SK-N-SH (cell line): ENCODE results near the gene LRP1. TPM values are rescaled to one million over a fixed set of nuclear protein-coding genes. Genes with fewer than 3 reads are reported as not detected.

Experiments
- CTCF ChIA-PET: fragments of 300-600, 350-600 bp; formaldehyde crosslinking; extraction: SDS; loops from one replicate; lab custom pipeline; 2021; lab: Yijun Ruan, JAX
- POLR2A ChIA-PET: fragments of 350-600 bp; sonication (Branson Sonifier 250); formaldehyde crosslinking; extraction: SDS; loops from one replicate; lab custom pipeline; 2020; ENCODE audit warnings: antibody characterized with exemption, inconsistent platforms; lab: Yijun Ruan, JAX
- DNase-seq: peaks from one replicate; pipeline ENCODE4 v3.0.0; 2012
- H2AFZ ChIP-seq: fragments of 200-600 bp; sonication (generic); 2 replicates; pipeline ENCODE4 v1.8.1; 2016; ENCODE audit warnings: antibody characterized with exemption, mild to moderate bottlenecking, low read depth
- H3F3A ChIP-seq: fragments of 200-600 bp; sonication (generic); replicated peaks from 2 replicates; pipeline ENCODE3; 2016; ENCODE audit warnings: antibody characterized with exemption, mild to moderate bottlenecking; ENCODE audit not compliant: insufficient read depth
- H3K27ac ChIP-seq, 2 experiments: fragments of 200-500 bp in 1 of 2; fragments of 200-600 bp in 1 of 2; sonication (Bioruptor generic) in 1 of 2; sonication (generic), shearing (Covaris generic) in 1 of 2; 2 replicates each; pipeline versions ENCODE4 v1.5.1 to v1.6.1; 2014 to 2016; ENCODE audit warnings: low read depth in 2 of 2, inconsistent platforms in 1 of 2, low read length in 1 of 2, mild to moderate bottlenecking in 1 of 2, mixed read lengths in 1 of 2
- H3K27me3 ChIP-seq: fragments of 200-600 bp; sonication (generic), shearing (Covaris generic); 2 replicates; pipeline ENCODE4 v1.6.1; 2016; ENCODE audit warnings: mixed run types; ENCODE audit not compliant: insufficient read depth
- H3K36me3 ChIP-seq, 2 experiments: fragments of 200-500 bp in 1 of 2; fragments of 200-600 bp in 1 of 2; sonication (Bioruptor generic) in 1 of 2; sonication (generic) in 1 of 2; replicated peaks in 1 of 2; 2 replicates each; pipeline versions ENCODE3 to v1.5.1; 2014 to 2016; ENCODE audit warnings: low read length in 1 of 2, mild to moderate bottlenecking in 1 of 2; ENCODE audit not compliant: insufficient read depth in 2 of 2, control insufficient read depth in 1 of 2
- H3K4me1 ChIP-seq, 2 experiments: fragments of 200-500 bp in 1 of 2; fragments of 200-600 bp in 1 of 2; sonication (Bioruptor generic) in 1 of 2; sonication (generic), shearing (Covaris generic) in 1 of 2; 2 replicates each; pipeline versions ENCODE4 v1.5.1 to v1.6.1; 2014 to 2016; ENCODE audit warnings: low read depth in 1 of 2, low read length in 1 of 2, mixed run types in 1 of 2; ENCODE audit not compliant: insufficient read depth in 2 of 2, control insufficient read depth in 1 of 2
- H3K4me2 ChIP-seq: fragments of 200-600 bp; sonication (generic), shearing (Covaris generic); 2 replicates; pipeline ENCODE4 v1.6.1; 2017; ENCODE audit warnings: mixed run types
- H3K4me3 ChIP-seq, 2 experiments: fragments of 200-500 bp in 1 of 2; fragments of 200-600 bp in 1 of 2; sonication (Bioruptor generic) in 1 of 2; sonication (generic), shearing (Covaris generic) in 1 of 2; 2 replicates each; pipeline versions ENCODE4 v1.5.1 to v1.8.1; 2014 to 2016; ENCODE audit warnings: low read depth in 2 of 2, inconsistent platforms in 1 of 2, low read length in 1 of 2, mild to moderate bottlenecking in 1 of 2, mixed read lengths in 1 of 2, moderate library complexity in 1 of 2
- H3K79me2 ChIP-seq: fragments of 200-600 bp; sonication (generic); 2 replicates; pipeline ENCODE4 v1.8.1; 2017; ENCODE audit warnings: mild to moderate bottlenecking; ENCODE audit not compliant: insufficient read depth
- H3K9ac ChIP-seq: fragments of 200-600 bp; sonication (generic); 2 replicates; pipeline ENCODE4 v1.6.1; 2017; ENCODE audit warnings: mixed run types
- H3K9me2 ChIP-seq: fragments of 200-600 bp; sonication (generic); 2 replicates; pipeline ENCODE4 v1.6.1; 2017; ENCODE audit warnings: mixed run types
- H3K9me3 ChIP-seq: fragments of 200-600 bp; sonication (generic); 2 replicates; pipeline ENCODE4 v1.6.1; 2017; ENCODE audit warnings: mixed run types, mild to moderate bottlenecking, moderate library complexity
- H4K20me1 ChIP-seq: fragments of 200-600 bp; sonication (generic); 2 replicates; pipeline ENCODE4 v1.6.1; 2017; ENCODE audit warnings: mild to moderate bottlenecking, mixed run types; ENCODE audit not compliant: insufficient read depth
- ELF1 ChIP-seq: IDR thresholded peaks from 2 replicates; pipeline ENCODE4 v1.4.0; 2012
- EZH2phosphoT487 ChIP-seq: fragments of 200-600 bp; sonication (generic); IDR thresholded peaks from 2 replicates; pipeline ENCODE4 v1.6.1; 2017; ENCODE audit warnings: low read depth, mixed run types, mild to moderate bottlenecking, antibody characterized with exemption, moderate library complexity, borderline replicate concordance
- MEF2A ChIP-seq: IDR thresholded peaks from 2 replicates; pipeline ENCODE4 v1.4.0; 2012; ENCODE audit warnings: low read depth, borderline replicate concordance
- MXI1 ChIP-seq: IDR thresholded peaks from 2 replicates; pipeline ENCODE4 v1.6.1; 2012; ENCODE audit warnings: mild to moderate bottlenecking, low read depth, low read length, improper control_type of control experiment
- RCOR1 ChIP-seq: fragments of 150-350 bp; IDR thresholded peaks from 2 replicates; pipeline ENCODE4 v1.6.1; 2017; ENCODE audit warnings: antibody characterized with exemption, low read length
- SIN3A ChIP-seq: IDR thresholded peaks from 2 replicates; pipeline ENCODE4 v1.6.1; 2012; ENCODE audit warnings: low read depth, mild to moderate bottlenecking, low read length, moderate library complexity, borderline replicate concordance
- TCF12 ChIP-seq: IDR thresholded peaks from 2 replicates; pipeline ENCODE4 v1.4.0; 2012
- TEAD4 ChIP-seq: IDR thresholded peaks from 2 replicates; pipeline ENCODE4 v1.4.0; 2012; ENCODE audit warnings: mild to moderate bottlenecking, borderline replicate concordance; ENCODE audit not compliant: insufficient read depth
- WGBS: methylation state at CpG from one replicate; pipeline ENCODE4 v1.1.6; 2017; ENCODE audit warnings: low lambda C conversion rate; 5-methylcytosine and 5-hydroxymethylcytosine counted together
- polyA plus RNA-seq, 3 experiments: library from polyadenylated mRNA; depleted of rRNA; stranded (reverse); fragments of >200 nt; gene quantifications; 2 replicates each; pipeline ENCODE4 v1.2.3, GENCODE V29; 2012
- TF ChIP-seq, protein P1 (sequence below): IDR thresholded peaks from 2 replicates; pipeline ENCODE4 v1.4.0; 2012; ENCODE audit warnings: low read depth, borderline replicate concordance
- TF ChIP-seq, protein P2 (sequence below): fragments of 200-600 bp; sonication (generic); IDR thresholded peaks from 2 replicates; pipeline ENCODE4 v1.6.1; 2017; ENCODE audit warnings: antibody characterized with exemption, mild to moderate bottlenecking, moderate library complexity
- TF ChIP-seq, protein P3 (sequence below): fragments of 150-350 bp; IDR thresholded peaks from 2 replicates; pipeline ENCODE4 v1.6.1; 2017; ENCODE audit warnings: antibody characterized with exemption, low read length, low read depth, borderline replicate concordance

Gene LRP1
- polyA plus RNA-seq, 1 of the 3 experiments (the other 2 are of a cell fraction), result 55.0 TPM

DNA sequence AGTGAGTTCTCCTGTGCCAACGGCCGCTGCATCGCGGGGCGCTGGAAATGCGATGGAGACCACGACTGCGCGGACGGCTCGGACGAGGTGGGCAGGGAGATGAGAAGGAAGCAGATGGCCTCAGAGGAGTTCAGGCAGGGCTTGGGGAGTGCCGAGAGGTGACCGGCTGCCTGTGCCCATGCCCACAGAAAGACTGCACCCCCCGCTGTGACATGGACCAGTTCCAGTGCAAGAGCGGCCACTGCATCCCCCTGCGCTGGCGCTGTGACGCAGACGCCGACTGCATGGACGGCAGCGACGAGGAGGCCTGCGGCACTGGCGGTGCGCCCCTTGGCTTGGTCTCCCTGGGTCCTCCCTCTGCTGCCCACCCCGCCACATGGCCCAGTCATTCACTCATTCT, 74.9 kb downstream of the LRP1 start:
- peaks cover 5 to 62% of the 10 kb centered on the region in 2 experiments for H3K36me3 ChIP-seq

DNA sequence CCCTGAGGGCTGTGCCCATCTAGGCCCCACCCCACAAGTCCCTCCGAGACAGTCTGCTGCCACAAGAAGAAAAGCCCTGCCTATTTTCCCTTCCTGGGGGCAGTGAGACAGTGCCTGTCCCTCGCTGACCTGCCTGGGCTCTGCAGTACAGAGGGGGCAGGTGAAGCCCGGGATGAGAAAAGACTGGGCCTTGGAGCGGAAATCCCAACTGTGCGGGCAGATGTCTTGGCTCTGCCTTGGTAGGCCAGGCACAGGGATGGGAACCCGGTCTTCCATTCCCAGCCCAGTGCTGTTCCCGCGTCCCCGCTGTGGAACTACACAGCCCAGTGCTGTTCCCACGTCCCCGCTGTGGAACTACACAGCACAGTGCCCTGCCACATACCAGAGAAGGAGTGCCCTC, 75.5 kb downstream of the LRP1 start:
- Histone ChIP-seq H3K4me2 (no peak overlapping the region), H3K27ac (no peak overlapping the region), H3K9me2 (no peaks in the 10 kb centered on the region), H3K4me1 (no peaks in the 10 kb centered on the region), H3K4me3 (no peak overlapping the region), H2AFZ (no peak overlapping the region), H4K20me1 (no peaks in the 10 kb centered on the region), H3K9ac (no peak overlapping the region), H3K9me3 (no peaks in the 10 kb centered on the region), H3K36me3 (peaks cover 5 to 60% of the 10 kb centered on the region in 2 experiments), H3K79me2 (no peaks in the 10 kb centered on the region), H3K27me3 (no peaks in the 10 kb centered on the region), H3F3A (no peaks in the 10 kb centered on the region)
- POLR2A ChIA-PET, result no interaction called here
- WGBS, result 83% methylated on average over 9 of the region's 11 CpGs
- DNase-seq, result no peak
- TF ChIP-seq SIN3A, result no peak
- no peak for TF ChIP-seq MXI1
- no peak for TF ChIP-seq ELF1
- TF ChIP-seq, protein P1, sequence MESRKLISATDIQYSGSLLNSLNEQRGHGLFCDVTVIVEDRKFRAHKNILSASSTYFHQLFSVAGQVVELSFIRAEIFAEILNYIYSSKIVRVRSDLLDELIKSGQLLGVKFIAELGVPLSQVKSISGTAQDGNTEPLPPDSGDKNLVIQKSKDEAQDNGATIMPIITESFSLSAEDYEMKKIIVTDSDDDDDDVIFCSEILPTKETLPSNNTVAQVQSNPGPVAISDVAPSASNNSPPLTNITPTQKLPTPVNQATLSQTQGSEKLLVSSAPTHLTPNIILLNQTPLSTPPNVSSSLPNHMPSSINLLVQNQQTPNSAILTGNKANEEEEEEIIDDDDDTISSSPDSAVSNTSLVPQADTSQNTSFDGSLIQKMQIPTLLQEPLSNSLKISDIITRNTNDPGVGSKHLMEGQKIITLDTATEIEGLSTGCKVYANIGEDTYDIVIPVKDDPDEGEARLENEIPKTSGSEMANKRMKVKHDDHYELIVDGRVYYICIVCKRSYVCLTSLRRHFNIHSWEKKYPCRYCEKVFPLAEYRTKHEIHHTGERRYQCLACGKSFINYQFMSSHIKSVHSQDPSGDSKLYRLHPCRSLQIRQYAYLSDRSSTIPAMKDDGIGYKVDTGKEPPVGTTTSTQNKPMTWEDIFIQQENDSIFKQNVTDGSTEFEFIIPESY, result no peak
- CTCF ChIA-PET, result interaction anchor here (0.6 kb wide), 1 partner anchor 102 kb away, joined by 3 read pairs; no protein-coding TSS in a partner anchor

More for the DNA sequence above, 74.9 kb downstream of the LRP1 start:
- Histone ChIP-seq H3K4me2 (no peak overlapping the region), H3K9ac (no peak overlapping the region), H3K27me3 (no peaks in the 10 kb centered on the region), H2AFZ (no peak overlapping the region), H3F3A (no peaks in the 10 kb centered on the region), H3K27ac (no peak overlapping the region), H3K79me2 (no peaks in the 10 kb centered on the region), H3K9me3 (no peaks in the 10 kb centered on the region), H3K4me3 (no peak overlapping the region)
- DNase-seq, result no peak
- CTCF ChIA-PET, result no interaction called here
- TF ChIP-seq TCF12 (no peak), TEAD4 (no peak), MEF2A (no peak), EZH2phosphoT487 (no peak), RCOR1 (no peak)
- TF ChIP-seq, protein P2, sequence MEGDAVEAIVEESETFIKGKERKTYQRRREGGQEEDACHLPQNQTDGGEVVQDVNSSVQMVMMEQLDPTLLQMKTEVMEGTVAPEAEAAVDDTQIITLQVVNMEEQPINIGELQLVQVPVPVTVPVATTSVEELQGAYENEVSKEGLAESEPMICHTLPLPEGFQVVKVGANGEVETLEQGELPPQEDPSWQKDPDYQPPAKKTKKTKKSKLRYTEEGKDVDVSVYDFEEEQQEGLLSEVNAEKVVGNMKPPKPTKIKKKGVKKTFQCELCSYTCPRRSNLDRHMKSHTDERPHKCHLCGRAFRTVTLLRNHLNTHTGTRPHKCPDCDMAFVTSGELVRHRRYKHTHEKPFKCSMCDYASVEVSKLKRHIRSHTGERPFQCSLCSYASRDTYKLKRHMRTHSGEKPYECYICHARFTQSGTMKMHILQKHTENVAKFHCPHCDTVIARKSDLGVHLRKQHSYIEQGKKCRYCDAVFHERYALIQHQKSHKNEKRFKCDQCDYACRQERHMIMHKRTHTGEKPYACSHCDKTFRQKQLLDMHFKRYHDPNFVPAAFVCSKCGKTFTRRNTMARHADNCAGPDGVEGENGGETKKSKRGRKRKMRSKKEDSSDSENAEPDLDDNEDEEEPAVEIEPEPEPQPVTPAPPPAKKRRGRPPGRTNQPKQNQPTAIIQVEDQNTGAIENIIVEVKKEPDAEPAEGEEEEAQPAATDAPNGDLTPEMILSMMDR, result no peak
- TF ChIP-seq, protein P3, sequence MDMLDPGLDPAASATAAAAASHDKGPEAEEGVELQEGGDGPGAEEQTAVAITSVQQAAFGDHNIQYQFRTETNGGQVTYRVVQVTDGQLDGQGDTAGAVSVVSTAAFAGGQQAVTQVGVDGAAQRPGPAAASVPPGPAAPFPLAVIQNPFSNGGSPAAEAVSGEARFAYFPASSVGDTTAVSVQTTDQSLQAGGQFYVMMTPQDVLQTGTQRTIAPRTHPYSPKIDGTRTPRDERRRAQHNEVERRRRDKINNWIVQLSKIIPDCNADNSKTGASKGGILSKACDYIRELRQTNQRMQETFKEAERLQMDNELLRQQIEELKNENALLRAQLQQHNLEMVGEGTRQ, result no peak
- TF ChIP-seq, all 33 proteins: peak for 0
- Histone ChIP-seq H3K9me2 (no peaks in the 10 kb centered on the region), H3K4me1 (no peaks in the 10 kb centered on the region), H4K20me1 (no peaks in the 10 kb centered on the region)
- POLR2A ChIA-PET, result no interaction called here
- WGBS, result 96% methylated on average over 27 of the region's 28 CpGs
